Measurements from ENCODE around the gene CAMK1D. TPM values are rescaled to one million over a fixed set of nuclear protein-coding genes. Genes with fewer than 3 reads are reported as not detected.
A peak's percentile ranks its signal among the peaks of the same experiment; 100 is the strongest.

Gene CAMK1D
- total and polyA plus RNA-seq, 2 experiments from 2014 or later = 2.0 to 3.8 TPM

DNA sequence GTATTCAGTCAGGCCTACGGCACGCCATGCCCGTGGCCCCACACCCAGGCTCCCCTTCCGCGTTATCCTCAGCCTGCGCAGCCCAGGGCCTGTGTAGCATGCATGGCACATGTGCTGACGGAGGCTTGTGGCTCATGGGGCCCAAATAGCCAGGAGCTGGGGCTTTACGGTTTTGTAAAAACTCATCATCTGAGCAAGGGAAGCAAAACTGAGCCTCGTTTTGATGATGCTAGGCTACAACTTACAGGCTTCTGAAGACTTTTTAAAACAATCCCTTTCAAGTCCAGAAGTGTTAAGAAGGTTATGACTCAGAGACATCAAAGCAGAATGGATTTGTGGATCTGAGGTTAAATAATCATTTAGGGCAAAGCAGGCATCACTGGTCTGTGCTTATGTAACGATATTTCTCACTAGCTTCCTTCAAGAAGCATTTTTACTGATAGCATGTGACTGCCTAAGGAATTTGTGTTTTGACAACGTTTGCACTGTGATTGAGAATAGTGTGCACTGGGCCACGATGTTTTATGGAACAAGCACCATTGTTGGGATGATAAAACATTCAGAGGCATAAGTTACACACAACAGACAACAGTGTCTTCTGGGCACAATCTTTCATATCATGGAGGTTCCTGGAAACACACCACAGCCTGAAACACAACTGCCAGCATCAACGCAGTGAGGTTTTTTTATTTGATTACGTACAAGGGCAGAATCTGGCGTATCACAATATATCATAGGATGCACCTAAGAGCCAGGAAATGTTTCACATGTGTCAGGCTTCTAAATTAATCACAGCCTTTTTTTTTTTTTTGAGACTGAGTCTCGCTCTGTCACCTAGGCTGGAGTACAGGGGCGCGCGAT, 377.9 kb downstream of the CAMK1D start:
- peak in 1 of 2 donors; percentile 14 for DNase-seq (ENCODE audit: low read depth in 1 of 2, low spot score in 1 of 2)
- Histone ChIP-seq H3K4me1 (ENCODE audit: low read depth) (no peaks in the 10 kb centered on the region), H3K27ac (no peak overlapping the region), H3K4me3 (no peak overlapping the region), H3K9me3 (ENCODE audit: low read depth) (no peaks in the 10 kb centered on the region), H3K36me3 (no peaks in the 10 kb centered on the region), H3K27me3 (no peaks in the 10 kb centered on the region)
- TF ChIP-seq, protein P1, sequence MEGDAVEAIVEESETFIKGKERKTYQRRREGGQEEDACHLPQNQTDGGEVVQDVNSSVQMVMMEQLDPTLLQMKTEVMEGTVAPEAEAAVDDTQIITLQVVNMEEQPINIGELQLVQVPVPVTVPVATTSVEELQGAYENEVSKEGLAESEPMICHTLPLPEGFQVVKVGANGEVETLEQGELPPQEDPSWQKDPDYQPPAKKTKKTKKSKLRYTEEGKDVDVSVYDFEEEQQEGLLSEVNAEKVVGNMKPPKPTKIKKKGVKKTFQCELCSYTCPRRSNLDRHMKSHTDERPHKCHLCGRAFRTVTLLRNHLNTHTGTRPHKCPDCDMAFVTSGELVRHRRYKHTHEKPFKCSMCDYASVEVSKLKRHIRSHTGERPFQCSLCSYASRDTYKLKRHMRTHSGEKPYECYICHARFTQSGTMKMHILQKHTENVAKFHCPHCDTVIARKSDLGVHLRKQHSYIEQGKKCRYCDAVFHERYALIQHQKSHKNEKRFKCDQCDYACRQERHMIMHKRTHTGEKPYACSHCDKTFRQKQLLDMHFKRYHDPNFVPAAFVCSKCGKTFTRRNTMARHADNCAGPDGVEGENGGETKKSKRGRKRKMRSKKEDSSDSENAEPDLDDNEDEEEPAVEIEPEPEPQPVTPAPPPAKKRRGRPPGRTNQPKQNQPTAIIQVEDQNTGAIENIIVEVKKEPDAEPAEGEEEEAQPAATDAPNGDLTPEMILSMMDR (IDR thresholded peaks at IDR 0.05; ENCODE audit: low read depth, low read length) = no peak

DNA sequence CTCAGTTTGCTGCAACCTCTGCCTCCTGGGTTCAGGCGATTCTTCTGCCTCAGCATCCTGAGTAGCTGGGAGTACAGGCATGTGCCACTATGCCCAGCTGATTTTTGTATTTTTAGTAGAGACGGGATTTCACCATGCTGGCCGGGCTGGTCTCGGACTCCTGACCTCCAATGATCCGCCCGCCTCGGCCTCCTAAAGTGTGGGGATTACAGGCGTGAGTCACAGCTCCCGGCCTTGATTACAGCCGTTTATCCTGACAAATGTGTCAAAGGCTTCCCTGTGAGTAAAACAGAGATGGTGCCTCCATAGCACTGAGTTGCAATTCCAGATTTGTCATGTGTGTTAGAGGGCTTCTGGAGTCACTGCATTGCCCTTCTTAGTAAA, 378.5 kb downstream of the CAMK1D start:
- H3K4me3 ChIP-seq = no peak overlapping the region
- TF ChIP-seq, protein P1 (IDR thresholded peaks at IDR 0.05; ENCODE audit: low read depth, low read length) = no peak
- peak in 1 of 2 donors; percentile 65 for DNase-seq (ENCODE audit: low read depth in 1 of 2, low spot score in 1 of 2)
- H3K36me3 ChIP-seq = no peaks in the 10 kb centered on the region
- no peaks in the 10 kb centered on the region for H3K9me3 ChIP-seq (ENCODE audit: low read depth)
- H3K27me3 ChIP-seq = no peaks in the 10 kb centered on the region
- H3K4me1 ChIP-seq (ENCODE audit: low read depth) = no peaks in the 10 kb centered on the region
- no peak overlapping the region for H3K27ac ChIP-seq

DNA sequence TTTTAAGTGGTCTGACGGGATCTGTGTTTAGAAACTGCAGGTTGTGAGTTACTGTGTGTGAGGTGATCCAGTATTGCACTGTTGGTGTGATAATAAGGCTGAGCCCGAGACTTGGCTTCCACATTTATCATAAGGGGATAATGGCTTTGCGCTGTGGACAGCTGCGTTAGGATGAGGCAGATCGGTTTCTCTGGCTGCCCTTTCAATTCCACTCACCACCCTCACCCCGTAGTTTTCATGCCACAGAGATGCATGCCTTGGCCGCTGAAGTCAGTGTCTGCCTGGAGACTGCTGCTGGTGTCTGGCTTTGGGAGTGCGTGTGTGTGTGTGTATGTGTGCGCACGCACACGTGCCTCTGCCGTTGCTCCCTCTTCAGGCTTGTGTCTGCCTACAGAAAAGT, 379.1 kb downstream of the CAMK1D start:
- TF ChIP-seq, protein P1 (IDR thresholded peaks at IDR 0.05; ENCODE audit: low read depth, low read length) = no peak
- no peaks in the 10 kb centered on the region for H3K4me1 ChIP-seq (ENCODE audit: low read depth)

DNA sequence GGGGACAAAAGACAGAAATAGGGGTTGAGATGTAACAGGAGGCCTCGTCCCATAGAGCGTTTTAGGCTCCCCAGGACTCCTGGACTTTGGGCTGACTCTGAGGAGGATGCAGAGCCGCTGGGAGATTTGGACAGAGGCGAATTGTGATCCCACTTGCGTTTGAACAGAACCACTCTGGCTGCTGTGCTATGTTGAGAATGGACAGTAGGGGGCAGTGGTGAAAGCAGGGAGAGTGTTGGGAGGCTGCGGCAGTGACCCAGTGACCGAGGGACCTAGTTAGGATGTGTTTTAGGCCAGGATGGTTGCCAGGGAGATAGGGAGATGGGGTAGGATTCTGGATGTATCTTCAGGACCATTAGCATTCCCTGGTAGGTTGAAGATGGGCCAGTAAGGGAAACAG, 380.5 kb downstream of the CAMK1D start:
- DNase-seq (ENCODE audit: low read depth in 1 of 2, low spot score in 1 of 2) = peak in 1 of 2 donors; percentile 30
- TF ChIP-seq, protein P1 (IDR thresholded peaks at IDR 0.05; ENCODE audit: low read depth, low read length) = peak; percentile 38

More for the DNA sequence above, 379.1 kb downstream of the CAMK1D start:
- no peaks in the 10 kb centered on the region for H3K36me3 ChIP-seq
- no peak overlapping the region for H3K4me3 ChIP-seq
- H3K27ac ChIP-seq = no peak overlapping the region
- H3K27me3 ChIP-seq = no peaks in the 10 kb centered on the region
- no peaks in the 10 kb centered on the region for H3K9me3 ChIP-seq (ENCODE audit: low read depth)
- peak in 1 of 2 donors; percentile 15 for DNase-seq (ENCODE audit: low read depth in 1 of 2, low spot score in 1 of 2)

DNA sequence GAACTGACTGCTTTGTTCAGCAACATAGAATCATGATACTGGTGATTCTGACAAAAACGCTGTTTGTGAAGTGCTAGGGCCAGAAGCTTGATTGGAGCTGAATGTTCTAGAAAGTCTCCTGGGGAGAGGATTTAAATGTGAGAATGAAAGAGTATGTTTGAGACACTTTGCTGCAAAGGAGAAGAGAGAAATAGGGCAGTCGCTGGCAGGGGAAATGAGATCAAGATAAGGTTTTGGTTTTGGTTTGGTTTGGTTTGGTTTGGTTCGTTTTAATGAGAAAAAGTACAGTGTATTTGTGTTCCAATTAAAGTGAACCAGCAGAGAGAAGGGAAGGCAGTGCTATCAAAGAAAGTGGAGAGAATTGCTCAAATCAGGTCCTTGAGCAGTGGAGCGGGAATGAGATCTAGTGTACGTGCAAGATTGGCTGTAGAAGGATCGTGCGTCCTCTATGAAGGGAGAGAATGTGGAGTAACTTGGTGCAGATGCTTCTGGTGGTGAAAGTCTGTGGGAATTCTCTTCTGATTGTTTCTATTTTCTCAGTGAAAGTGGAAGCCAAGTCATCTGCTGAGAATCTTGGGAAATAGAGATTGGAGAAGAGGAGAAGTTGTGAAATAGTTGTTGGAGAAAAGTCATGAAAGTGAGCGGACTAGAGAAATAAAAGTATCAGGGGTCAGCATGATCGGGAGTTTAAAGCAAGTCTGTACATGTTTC, 381.6 kb downstream of the CAMK1D start:
- DNase-seq (ENCODE audit: low read depth in 1 of 2, low spot score in 1 of 2) = peak in 1 of 2 donors; percentile 75
- H3K4me1 ChIP-seq (ENCODE audit: low read depth) = no peaks in the 10 kb centered on the region
- TF ChIP-seq, protein P1 (IDR thresholded peaks at IDR 0.05; ENCODE audit: low read depth, low read length) = no peak
- H3K36me3 ChIP-seq = no peaks in the 10 kb centered on the region
- H3K9me3 ChIP-seq (ENCODE audit: low read depth) = no peaks in the 10 kb centered on the region
- H3K27me3 ChIP-seq = no peaks in the 10 kb centered on the region
- H3K4me3 ChIP-seq = no peak overlapping the region
- no peak overlapping the region for H3K27ac ChIP-seq

More for the DNA sequence above, 380.5 kb downstream of the CAMK1D start:
- H3K9me3 ChIP-seq (ENCODE audit: low read depth) = no peaks in the 10 kb centered on the region
- H3K4me1 ChIP-seq (ENCODE audit: low read depth) = no peaks in the 10 kb centered on the region
- no peaks in the 10 kb centered on the region for H3K27me3 ChIP-seq
- H3K4me3 ChIP-seq = no peak overlapping the region
- H3K27ac ChIP-seq = no peak overlapping the region
- no peaks in the 10 kb centered on the region for H3K36me3 ChIP-seq

Measured in cardiac muscle cell (in vitro differentiated cells and primary cell).